Natural killer cell (primary cell): ENCODE measurements around the gene NPPB. TPM values are rescaled to one million over a fixed set of nuclear protein-coding genes. Genes with fewer than 3 reads are reported as not detected.
"Not testable (repeated sequence)": the region's sequence is repeated elsewhere in the genome, so short reads cannot be mapped to it uniquely, and the experiment has no call there.

ENCODE experiments used
- ATAC-seq, 3 donors: fragments of 150-1000 bp in 2 of 3; fragments of 200-7000 bp in 1 of 3; cut with Tn5 transposase; 1 replicate in 1 of 3; 2 replicates in 2 of 3; pipeline ENCODE4 v1.10.0; 2021; ENCODE audit warnings: mild to moderate bottlenecking in 2 of 3, moderate library complexity in 2 of 3
- DNase-seq, 2 donors: peaks; one replicate each; pipeline versions ENCODE4 v3.0.0 to v3.0.0-alpha.2; 2013 to 2021; ENCODE audit warnings: mixed read lengths in 1 of 2
- H3K27ac ChIP-seq: one replicate; pipeline ENCODE4 v1.5.1; 2013; ENCODE audit warnings: mild to moderate bottlenecking, low read length
- H3K27me3 ChIP-seq: one replicate; pipeline ENCODE4 v1.6.1; 2013; ENCODE audit warnings: low read length; ENCODE audit not compliant: control insufficient read depth, insufficient read depth
- H3K36me3 ChIP-seq: one replicate; pipeline ENCODE4 v1.6.1; 2013; ENCODE audit warnings: low read length; ENCODE audit not compliant: control insufficient read depth, insufficient read depth
- H3K4me1 ChIP-seq: one replicate; pipeline ENCODE4 v1.6.1; 2013; ENCODE audit warnings: low read length; ENCODE audit not compliant: control insufficient read depth, insufficient read depth
- H3K4me3 ChIP-seq: one replicate; pipeline ENCODE4 v1.5.1; 2013; ENCODE audit warnings: low read length
- H3K9me3 ChIP-seq: one replicate; pipeline ENCODE4 v1.6.1; 2013; ENCODE audit warnings: low read length; ENCODE audit not compliant: control insufficient read depth, insufficient read depth
- H3K27ac Mint-ChIP-seq, 2 donors: one replicate each; pipeline ENCODE4 v1.8.0; 2022; ENCODE audit warnings: mild to moderate bottlenecking in 2 of 2, mixed read lengths in 2 of 2, moderate library complexity in 1 of 2
- H3K27me3 Mint-ChIP-seq, 2 donors: one replicate each; pipeline ENCODE4 v1.8.0; 2022; ENCODE audit warnings: low read depth in 2 of 2, mixed read lengths in 2 of 2
- H3K36me3 Mint-ChIP-seq: one replicate; pipeline ENCODE4 v1.8.0; 2022; ENCODE audit warnings: mixed read lengths
- H3K4me1 Mint-ChIP-seq, 2 donors: one replicate each; pipeline ENCODE4 v1.8.0; 2022; ENCODE audit warnings: mixed read lengths in 2 of 2
- H3K4me3 Mint-ChIP-seq: one replicate; pipeline ENCODE4 v1.8.0; 2022; ENCODE audit warnings: mild to moderate bottlenecking, moderate library complexity, mixed read lengths
- H3K9me3 Mint-ChIP-seq, 2 donors: one replicate each; pipeline ENCODE4 v1.8.0; 2022; ENCODE audit warnings: mixed read lengths in 2 of 2
- CTCF ChIP-seq: fragments of 200-600 bp; IDR thresholded peaks from one replicate; pipeline ENCODE4 v1.8.0; 2022; ENCODE audit warnings: antibody characterized with exemption
- WGBS: methylation state at CpG from one replicate; pipeline ENCODE4 v1.1.7; 2013; ENCODE audit warnings: missing lambda C conversion rate; ENCODE audit not compliant: insufficient coverage; 5-methylcytosine and 5-hydroxymethylcytosine counted together
- intact Hi-C: fragments of 100-400 bp; cut with micrococcal nuclease; formaldehyde crosslinking; loops from one replicate; pipeline ENCODE4 v1.14.2; 2022
- total RNA-seq, 4 donors: library from RNA; stranded (reverse); fragments of 120-200 nt in 1 of 4; gene quantifications; one replicate each; pipeline versions ENCODE4 v1.2.3 to v1.2.4, GENCODE V29; 2013 to 2022

NPPB gene
- total RNA-seq, 3 donors from 2014 or later (not counting 1 experiment from before 2014, with no cell fraction given) = not detected

DNA sequence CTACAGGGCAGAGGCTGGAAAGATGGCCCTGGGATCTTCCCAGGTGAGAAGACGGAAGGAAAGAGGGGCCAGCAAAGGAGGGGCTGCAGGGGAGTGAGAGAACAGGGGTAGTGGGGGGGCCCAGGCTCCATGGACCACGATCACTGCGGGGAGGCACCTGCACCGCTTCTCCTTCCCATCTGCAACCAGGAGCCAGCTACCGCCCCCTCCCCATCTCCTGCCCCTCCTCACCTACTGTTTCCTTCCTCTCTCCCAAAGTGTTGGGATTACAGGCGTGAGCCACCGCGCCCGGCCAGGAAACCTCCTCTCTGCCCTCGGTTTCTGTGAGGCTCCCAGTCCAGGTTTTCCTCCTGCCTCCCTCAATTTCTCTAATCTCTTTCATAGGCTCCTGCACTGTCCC is 48.1 kb upstream of the NPPB start:
- ATAC-seq (no peak), DNase-seq (no peak)
- H3K9me3 Mint-ChIP-seq = no peaks in the 10 kb centered on the region
- H3K4me3 ChIP-seq = no peak overlapping the region
- H3K27ac Mint-ChIP-seq = peak overlapping the region in 1 of 2 donors; percentile 73
- peaks cover 0 to 4% of the 10 kb centered on the region in 2 donors for H3K27me3 Mint-ChIP-seq
- H3K4me1 ChIP-seq = peaks cover 20% of the 10 kb centered on the region
- no peak overlapping the region for H3K4me3 Mint-ChIP-seq
- intact Hi-C loops = loop anchor here (1.0 kb wide), 1 partner anchor 69 kb away; no protein-coding TSS in a partner anchor
- H3K36me3 Mint-ChIP-seq = no peaks in the 10 kb centered on the region
- H3K9me3 ChIP-seq = no peaks in the 10 kb centered on the region
- no peak for TF ChIP-seq CTCF
- peaks cover 35 to 36% of the 10 kb centered on the region in 2 donors for H3K4me1 Mint-ChIP-seq
- WGBS = 88% methylated on average over 9 of the region's 10 CpGs
- no peak overlapping the region for H3K27ac ChIP-seq
- peaks cover 3% of the 10 kb centered on the region for H3K27me3 ChIP-seq
- H3K36me3 ChIP-seq = no peaks in the 10 kb centered on the region

DNA sequence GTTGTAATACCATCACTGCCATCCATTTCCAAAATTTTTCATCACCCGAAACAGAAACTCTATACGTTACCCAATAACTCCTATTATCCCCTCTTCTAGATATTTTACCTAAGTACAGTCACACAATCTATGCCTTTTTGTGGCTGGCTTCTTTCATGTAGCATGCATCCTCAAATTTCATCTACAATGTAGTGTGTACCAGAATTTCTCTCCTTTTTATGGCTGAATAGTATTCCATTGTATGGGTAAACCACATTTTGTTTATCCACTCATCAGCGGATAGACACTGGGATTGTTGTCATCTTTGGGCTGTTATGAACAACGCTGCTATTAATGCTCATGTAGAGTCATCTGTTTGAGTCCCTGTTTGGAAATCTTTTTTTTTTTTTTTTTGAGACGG is 46.2 kb upstream of the NPPB start:
- intact Hi-C loops = no loop called here
- no peak overlapping the region for H3K27ac Mint-ChIP-seq
- 96% methylated on average over 4 of the region's 5 CpGs for whole genome bisulfite sequencing
- Histone ChIP-seq H3K9me3 (no peaks in the 10 kb centered on the region), H3K27me3 (peaks cover 3% of the 10 kb centered on the region), H3K4me1 (peaks cover 20% of the 10 kb centered on the region), H3K4me3 (no peak overlapping the region), H3K27ac (no peak overlapping the region), H3K36me3 (no peaks in the 10 kb centered on the region)
- H3K4me1 Mint-ChIP-seq = peaks cover 34 to 35% of the 10 kb centered on the region in 2 donors
- peaks cover 0 to 4% of the 10 kb centered on the region in 2 donors for H3K27me3 Mint-ChIP-seq
- no peak for ATAC-seq
- no peak for TF ChIP-seq CTCF
- DNase-seq = no peak
- no peak overlapping the region for H3K4me3 Mint-ChIP-seq
- no peaks in the 10 kb centered on the region for H3K36me3 Mint-ChIP-seq
- no peaks in the 10 kb centered on the region for H3K9me3 Mint-ChIP-seq

- H3K36me3 Mint-ChIP-seq, H3K36me3 ChIP-seq, intact Hi-C loops, H3K27me3 ChIP-seq, DNase-seq, H3K27ac Mint-ChIP-seq, H3K9me3 ChIP-seq, H3K4me3 Mint-ChIP-seq, H3K9me3 Mint-ChIP-seq, H3K4me3 ChIP-seq, ATAC-seq, H3K27ac ChIP-seq: not testable (repeated sequence)
- peaks cover 28 to 29% of the 10 kb centered on the region in 2 donors for H3K4me1 Mint-ChIP-seq
- peaks cover 5 to 10% of the 10 kb centered on the region in 2 donors for H3K27me3 Mint-ChIP-seq
- H3K4me1 ChIP-seq = peaks cover 20% of the 10 kb centered on the region
- WGBS = 92% methylated on average over 5 of the region's 5 CpGs
These were observed 45.4 kb upstream of the NPPB start for GRCh38 chr1:11904156-11904555.

- intact Hi-C loops = no loop called here
- no peaks in the 10 kb centered on the region for H3K36me3 Mint-ChIP-seq
- peaks cover 19 to 20% of the 10 kb centered on the region in 2 donors for H3K4me1 Mint-ChIP-seq
- no peak for DNase-seq
- H3K9me3 Mint-ChIP-seq = no peaks in the 10 kb centered on the region
- H3K4me3 ChIP-seq = no peak overlapping the region
- H3K4me3 Mint-ChIP-seq = no peak overlapping the region
- WGBS = 100% methylated on average over 1 of the region's 1 CpG
- peaks cover 16% of the 10 kb centered on the region for H3K27me3 ChIP-seq
- H3K36me3 ChIP-seq = no peaks in the 10 kb centered on the region
- ATAC-seq = no peak
- peaks cover 8 to 13% of the 10 kb centered on the region in 2 donors for H3K27me3 Mint-ChIP-seq
- H3K27ac ChIP-seq = no peak overlapping the region
- no peak for TF ChIP-seq CTCF
- H3K9me3 ChIP-seq = no peaks in the 10 kb centered on the region
- peaks cover 15% of the 10 kb centered on the region for H3K4me1 ChIP-seq
- H3K27ac Mint-ChIP-seq = no peak overlapping the region
These were observed 44.5 kb upstream of the NPPB start for GRCh38 chr1:11903210-11903609.

- H3K9me3 ChIP-seq, H3K27ac ChIP-seq, H3K4me3 Mint-ChIP-seq, H3K27ac Mint-ChIP-seq, H3K36me3 ChIP-seq, ATAC-seq, DNase-seq, H3K36me3 Mint-ChIP-seq, intact Hi-C loops, H3K9me3 Mint-ChIP-seq, H3K4me1 Mint-ChIP-seq, H3K4me3 ChIP-seq: not testable (repeated sequence)
- H3K27me3 Mint-ChIP-seq = peaks cover 17 to 22% of the 10 kb centered on the region in 2 donors
- Histone ChIP-seq H3K27me3 (peaks cover 19% of the 10 kb centered on the region), H3K4me1 (peaks cover 10% of the 10 kb centered on the region)
- WGBS = 76% methylated on average over 9 of the region's 9 CpGs
These were observed 42.7 kb upstream of the NPPB start for GRCh38 chr1:11901446-11901845.
